HepG2 (cell line): Measurements from ENCODE around the gene CEP128. TPM values are rescaled to one million over a fixed set of nuclear protein-coding genes. Genes with fewer than 3 reads are reported as not detected.

Experiments used
- ATAC-seq: fragments of 200-7000 bp; cut with Tn5 transposase; 3 replicates; pipeline ENCODE4 v1.9.1; 2020; ENCODE audit warnings: mild to moderate bottlenecking, moderate library complexity
- BruUV-seq: library from RNA; stranded (reverse); fragments of 400-500 nt; replicated peaks from 2 replicates; lab custom pipeline; 2021; lab: Mats Ljungman, UMichigan
- CTCF ChIA-PET: fragments of 300-600 bp; formaldehyde crosslinking; extraction: SDS; loops from one replicate; lab custom pipeline; 2021; ENCODE audit warnings: low total read pairs, inconsistent platforms, low intra/inter-chr PET ratio; lab: Yijun Ruan, JAX
- POLR2A ChIA-PET: fragments of 350-600 bp; sonication (Branson Sonifier 250); formaldehyde crosslinking; loops from one replicate; lab custom pipeline; 2020; ENCODE audit warnings: antibody characterized with exemption, inconsistent platforms; lab: Yijun Ruan, JAX
- DNase-seq: peaks from one replicate; pipeline ENCODE4 v3.0.0-alpha.2; 2015; ENCODE audit warnings: low spot score
- FAIRE-seq: peaks from 3 replicates; lab custom pipeline; 2011; peaks lifted over from hg19 to GRCh38; lab: Jason Lieb, UNC
- H2AFZ ChIP-seq: one replicate; pipeline ENCODE4 v1.6.1; 2011; ENCODE audit warnings: low read length, inconsistent platforms
- H3K27ac ChIP-seq: fragments of 300-600 bp; 3 replicates; pipeline ENCODE4 v1.8.0; 2011; ENCODE audit warnings: mixed run types, mild to moderate bottlenecking, mixed read lengths, low read length, inconsistent platforms; ENCODE audit not compliant: insufficient read depth; ENCODE audit errors: extremely low read length
- H3K27me3 ChIP-seq, 2 experiments: fragments of 200-600 bp in 1 of 2; 2 replicates in 1 of 2; 3 replicates in 1 of 2; pipeline versions ENCODE4 v1.6.0 to v1.8.0; 2011; ENCODE audit warnings: low read length in 2 of 2, mild to moderate bottlenecking in 2 of 2, moderate library complexity in 2 of 2, inconsistent platforms in 1 of 2; ENCODE audit not compliant: insufficient read depth in 2 of 2, control insufficient read depth in 1 of 2
- H3K36me3 ChIP-seq, 2 experiments: fragments of 200-600 bp in 1 of 2; replicated peaks in 1 of 2; 2 replicates in 1 of 2; 3 replicates in 1 of 2; pipeline versions ENCODE4 v1.5.1 to v1.8.0; 2011; ENCODE audit warnings: low read length in 2 of 2, inconsistent platforms in 1 of 2; ENCODE audit not compliant: insufficient read depth in 2 of 2, control insufficient read depth in 1 of 2
- H3K4me1 ChIP-seq: 2 replicates; pipeline ENCODE4 v1.5.1; 2012; ENCODE audit warnings: low read length, inconsistent platforms; ENCODE audit not compliant: insufficient read depth
- H3K4me2 ChIP-seq: 2 replicates; pipeline ENCODE4 v1.6.0; 2011; ENCODE audit warnings: low read depth, low read length, inconsistent platforms
- H3K4me3 ChIP-seq, 3 experiments: fragments of 200-600 bp in 1 of 3; sonication (generic), shearing (Covaris generic) in 1 of 3; replicated peaks in 1 of 3; 2 replicates each; pipeline ENCODE4 v1.5.1; 2011 to 2016; ENCODE audit warnings: low read length in 3 of 3, inconsistent platforms in 2 of 3, low read depth in 2 of 3, mild to moderate bottlenecking in 2 of 3, control low read depth in 1 of 3, mixed read lengths in 1 of 3; ENCODE audit not compliant: insufficient read depth in 1 of 3
- H3K79me2 ChIP-seq: one replicate; pipeline ENCODE4 v1.6.1; 2011; ENCODE audit warnings: low read length, inconsistent platforms; ENCODE audit not compliant: insufficient read depth
- H3K9ac ChIP-seq: 2 replicates; pipeline ENCODE4 v1.6.0; 2011; ENCODE audit warnings: mild to moderate bottlenecking, low read depth, low read length, inconsistent platforms; ENCODE audit not compliant: insufficient read depth
- H3K9me3 ChIP-seq: 2 replicates; pipeline ENCODE4 v1.5.1; 2012; ENCODE audit warnings: mild to moderate bottlenecking, low read length
- H4K20me1 ChIP-seq: 2 replicates; pipeline ENCODE4 v1.6.0; 2011; ENCODE audit warnings: inconsistent platforms, mild to moderate bottlenecking, low read length, moderate library complexity; ENCODE audit not compliant: insufficient read depth
- ARID3A ChIP-seq: IDR thresholded peaks from 2 replicates; pipeline ENCODE4 v1.6.1; 2012; ENCODE audit warnings: low read depth, low read length, improper control_type of control experiment
- CEBPZ ChIP-seq: IDR thresholded peaks from 2 replicates; pipeline ENCODE4 v1.6.1; 2012; ENCODE audit warnings: low read length, improper control_type of control experiment
- FOSL2 ChIP-seq: sonication (generic); formaldehyde crosslinking; IDR thresholded peaks from 2 replicates; pipeline ENCODE4 v1.4.0; 2020; ENCODE audit warnings: missing genetic modification reagents
- KLF16 ChIP-seq, 2 experiments: sonication (generic) in 1 of 2; formaldehyde crosslinking in 1 of 2; IDR thresholded peaks; 2 replicates each; pipeline versions ENCODE4 v1.6.1 to v1.8.0; 2016 to 2023; ENCODE audit warnings: missing genetic modification reagents in 2 of 2, missing compliant biosample characterization in 1 of 2
- MED13 ChIP-seq: sonication (generic); formaldehyde crosslinking; IDR thresholded peaks from 2 replicates; pipeline ENCODE4 v1.5.0; 2020; ENCODE audit warnings: missing genetic modification reagents
- PATZ1 ChIP-seq: sonication (generic); formaldehyde crosslinking; IDR thresholded peaks from 2 replicates; pipeline ENCODE4 v1.4.0; 2020; ENCODE audit warnings: missing genetic modification reagents
- PRDM4 ChIP-seq: sonication (generic); formaldehyde crosslinking; IDR thresholded peaks from 2 replicates; pipeline ENCODE4 v1.9.0; 2021; ENCODE audit warnings: missing genetic modification reagents, borderline replicate concordance
- SMC3 ChIP-seq: IDR thresholded peaks from 2 replicates; pipeline ENCODE4 v1.6.1; 2011; ENCODE audit warnings: low read length, improper control_type of control experiment
- TARDBP ChIP-seq: sonication (generic); formaldehyde crosslinking; IDR thresholded peaks from 2 replicates; pipeline ENCODE4 v1.8.0; 2022; ENCODE audit warnings: mild to moderate bottlenecking, missing genetic modification reagents
- ZFP90 ChIP-seq: sonication (generic); formaldehyde crosslinking; IDR thresholded peaks from 2 replicates; pipeline ENCODE4 v1.8.0; 2022; ENCODE audit warnings: missing genetic modification reagents, mild to moderate bottlenecking, inconsistent platforms, borderline replicate concordance
- ZNF207 ChIP-seq: fragments of 450-650 bp; IDR thresholded peaks from 2 replicates; pipeline ENCODE4 v1.6.1; 2016; ENCODE audit warnings: antibody characterized with exemption, borderline replicate concordance
- ZNF484 ChIP-seq: sonication (generic); formaldehyde crosslinking; IDR thresholded peaks from 2 replicates; pipeline ENCODE4 v1.5.1; 2020; ENCODE audit warnings: mild to moderate bottlenecking, low read depth, missing genetic modification reagents, borderline replicate concordance
- ZNF644 ChIP-seq: IDR thresholded peaks from 2 replicates; pipeline ENCODE4 v1.6.1; 2016; ENCODE audit warnings: low read depth
- ZNF747 ChIP-seq: sonication (generic); formaldehyde crosslinking; IDR thresholded peaks from 2 replicates; pipeline ENCODE4 v1.8.1; 2023; ENCODE audit warnings: missing genetic modification reagents, mild to moderate bottlenecking, borderline replicate concordance
- WGBS: methylation state at CpG from one replicate; pipeline ENCODE4 v1.1.6; 2017; ENCODE audit warnings: low lambda C conversion rate; 5-methylcytosine and 5-hydroxymethylcytosine counted together
- in situ Hi-C: cut with HindIII; loops from 2 replicates; pipeline ENCODE4 v1.10.0; 2017; ENCODE audit warnings: low pct_unique_long_range_greater_than_20kb; ENCODE audit not compliant: extremely low pct_ligation_motif_present
- intact Hi-C: fragments of 100-400 bp; cut with micrococcal nuclease; formaldehyde crosslinking; loops from one replicate; pipeline ENCODE4 v1.10.0; 2022; ENCODE audit not compliant: unreplicated experiment
- polyA plus RNA-seq, 8 experiments: library from polyadenylated mRNA; depleted of rRNA in 3 of 8; stranded (reverse) in 7 of 8; unstranded in 1 of 8; fragments of >200 nt; fragmentation: Illumina TruSeq in 4 of 8; extraction: Trizol in 4 of 8; gene quantifications; 2 replicates each; pipeline versions ENCODE4 v1.2.1 to v1.2.3, GENCODE V29; 2011 to 2016; ENCODE audit warnings: low read depth in 4 of 8, missing spikeins in 1 of 8, mixed read lengths in 1 of 8; ENCODE audit not compliant: insufficient read depth in 1 of 8
- total RNA-seq, 5 experiments: library from RNA; depleted of rRNA; stranded (reverse); fragments of >200 nt; fragmentation: Illumina TruSeq; extraction: Trizol; gene quantifications; 2 replicates each; pipeline ENCODE4 v1.2.3, GENCODE V29; 2016; ENCODE audit warnings: low read depth in 1 of 5

Gene CEP128
- total and polyA plus RNA-seq, 2 of the 13 experiments (the other 11 are each of a cell fraction or from before 2014, with no cell fraction given): 1.3 to 7.5 TPM

GRCh38 chr14:80850197-80850814 lies 91.2 kb downstream of the CEP128 start:
- ATAC-seq (0 out of 3 replicates have a peak, but pooled peaks have one; percentile 40), DNase-seq (peak; percentile 12), FAIRE-seq (peak; percentile 4)
- WGBS: 37% methylated on average over 4 of the region's 4 CpGs
- Histone ChIP-seq H3K36me3 (no peaks in the 10 kb centered on the region), H3K4me3 (no peak overlapping the region), H4K20me1 (no peaks in the 10 kb centered on the region), H3K4me2 (no peak overlapping the region), H3K27me3 (no peaks in the 10 kb centered on the region), H3K9me3 (no peaks in the 10 kb centered on the region), H3K4me1 (no peaks in the 10 kb centered on the region), H3K27ac (no peak overlapping the region), H3K79me2 (no peaks in the 10 kb centered on the region), H3K9ac (no peak overlapping the region), H2AFZ (no peak overlapping the region)
- intact Hi-C loops (loop anchor here (1.0 to 2.0 kb wide), 5 partner anchors 264 to 1881 kb away; no protein-coding TSS in a partner anchor), in situ Hi-C loops (loop anchor here (25.0 kb wide), 1 partner anchor 788 kb away; no protein-coding TSS in a partner anchor)
- BruUV-seq: no TSS peak
- ChIA-PET POLR2A (no interaction called here), CTCF (interaction anchor here (0.7 to 2.3 kb wide), 5 partner anchors 637 to 1891 kb away, joined by 3 to 23 read pairs (median 5); no protein-coding TSS in a partner anchor)
- TF ChIP-seq KLF16 (CRISPR knock-in tag; IDR thresholded peaks at IDR 0.05) (no peak), CEBPZ (no peak), PRDM4 (no peak), TARDBP (CRISPR knock-in tag) (no peak), PATZ1 (CRISPR knock-in tag) (no peak), FOSL2 (CRISPR knock-in tag) (no peak), ZNF747 (CRISPR knock-in tag) (no peak), SMC3 (peak; percentile 65), ZNF484 (no peak), ARID3A (peak; percentile 63; the same call in 1 of the 2 replicates), ZFP90 (CRISPR knock-in tag) (no peak), MED13 (CRISPR knock-in tag) (no peak), ZNF207 (no peak), ZNF644 (no peak)
